Kidney (tissue), 14 donors: ENCODE measurements around the gene SMIM26. TPM values are rescaled to one million over a fixed set of nuclear protein-coding genes. Genes with fewer than 3 reads are reported as not detected.
A peak's percentile ranks its signal among the peaks of the same experiment; 100 is the strongest.

Experiments
- DNase-seq, 5 donors: peaks; one replicate each; pipeline ENCODE4 v3.0.0-alpha.2; 2013 to 2020
- FAIRE-seq: peaks from 2 replicates; lab custom pipeline; 2012; peaks lifted over from hg19 to GRCh38; lab: Jason Lieb, UNC
- H3K27ac ChIP-seq, 2 donors: one replicate each; pipeline ENCODE4 v1.7.0; 2013; ENCODE audit warnings: low read depth in 2 of 2, low read length in 2 of 2, inconsistent platforms in 1 of 2
- H3K27me3 ChIP-seq: one replicate; pipeline ENCODE4 v1.7.1; 2013; ENCODE audit warnings: low read length, inconsistent platforms; ENCODE audit not compliant: control insufficient read depth, insufficient read depth
- H3K36me3 ChIP-seq, 3 donors: one replicate each; pipeline versions ENCODE4 v1.7.0 to v1.7.1; 2013; ENCODE audit warnings: low read length in 3 of 3, control low read depth in 1 of 3, inconsistent platforms in 1 of 3; ENCODE audit not compliant: insufficient read depth in 3 of 3, control insufficient read depth in 2 of 3
- H3K4me1 ChIP-seq, 3 donors: one replicate each; pipeline versions ENCODE4 v1.7.0 to v1.7.1; 2013; ENCODE audit warnings: low read length in 3 of 3, inconsistent platforms in 1 of 3, low read depth in 1 of 3; ENCODE audit not compliant: control insufficient read depth in 2 of 3, insufficient read depth in 2 of 3
- H3K4me3 ChIP-seq, 3 donors: one replicate each; pipeline versions ENCODE4 v1.7.0 to v1.8.1; 2013; ENCODE audit warnings: low read length in 3 of 3, control low read depth in 1 of 3, inconsistent platforms in 1 of 3
- H3K9ac ChIP-seq, 3 donors: one replicate each; pipeline versions ENCODE4 v1.7.0 to v1.7.1; 2013; ENCODE audit warnings: low read length in 3 of 3, control low read depth in 1 of 3, inconsistent platforms in 1 of 3
- H3K9me3 ChIP-seq, 3 donors: one replicate each; pipeline versions ENCODE4 v1.7.0 to v1.7.1; 2013; ENCODE audit warnings: low read length in 3 of 3, control low read depth in 1 of 3, inconsistent platforms in 1 of 3; ENCODE audit not compliant: control insufficient read depth in 2 of 3, insufficient read depth in 1 of 3
- CTCF ChIP-seq: IDR thresholded peaks from 3 replicates; pipeline ENCODE4 v1.5.1; 2012; ENCODE audit warnings: mild to moderate bottlenecking, moderate library complexity, borderline replicate concordance; ENCODE audit not compliant: insufficient read depth; ENCODE audit errors: extremely low read depth
- intact Hi-C: fragments of 100-400 bp; cut with DNase I; formaldehyde crosslinking; loops from one replicate; pipeline ENCODE4 v1.11.1; 2022
- polyA plus RNA-seq: library from polyadenylated mRNA; stranded (reverse); fragments of 350-450 nt; fragmentation: Illumina TruSeq; extraction: RNeasy Lipid Tissue Mini Kit (QIAGEN cat#74804); gene quantifications from one replicate; pipeline ENCODE4 v1.2.3, GENCODE V29; 2014; ENCODE audit warnings: low read depth, low replicate concordance; ENCODE audit not compliant: insufficient read depth
- total RNA-seq: library from RNA; stranded (reverse); fragmentation: NEBNext Ultra II Directional; extraction: Animal tissue kit (Norgen Biotek cat#: 25700); gene quantifications from one replicate; pipeline ENCODE4 v1.2.1, GENCODE V29; 2021
- donor health status: control.
- donor health status: control.
- donor health status: control.
- donor health status: control.
- donor health status: control.
- donor health status: DM: yes; HTN: yes; CAD: no.
- donor health status: Normal renal cell carcinoma (clear cell type).

SMIM26 gene
- total and polyA plus RNA-seq, 2 donors from 2014 or later = 60.1 to 207 TPM

DNA sequence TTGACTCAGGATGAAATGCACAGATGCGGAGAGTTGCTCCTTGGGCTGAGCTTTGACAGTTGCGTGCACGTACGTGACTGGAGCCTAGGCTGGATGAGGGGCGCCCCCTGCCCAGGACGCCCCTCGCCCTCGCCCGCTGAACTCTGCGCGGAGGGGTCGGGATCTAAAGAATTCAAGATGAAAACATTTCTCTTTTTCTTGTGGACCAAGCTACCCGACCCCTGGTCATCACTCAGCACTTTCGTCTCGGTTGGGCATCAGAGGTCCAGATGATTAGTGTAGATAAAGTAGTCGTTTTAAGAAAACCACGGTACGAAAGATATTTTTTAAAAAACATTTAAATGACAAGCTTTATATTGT lies 21.3 kb downstream of the SMIM26 start:
- Histone ChIP-seq H3K27me3 (no peaks in the 10 kb centered on the region), H3K36me3 (no peaks in the 10 kb centered on the region), H3K4me1 (no peaks in the 10 kb centered on the region), H3K9me3 (no peaks in the 10 kb centered on the region), H3K4me3 (peak overlapping the region; percentile 87 to 95 (median 93)), H3K9ac (peak overlapping the region; percentile 65 to 81 (median 73)), H3K27ac (peak overlapping the region; percentile 37 to 43)
- FAIRE-seq (no peak), DNase-seq (peak in 2 of 5 donors; percentile 34 to 63)
- no peak for TF ChIP-seq CTCF
- intact Hi-C loops = no loop called here

GRCh38 chr20:18589941-18590674 lies 22.9 kb downstream of the SMIM26 start:
- Histone ChIP-seq H3K36me3 (peaks cover 0 to 5% (median 0%) of the 10 kb centered on the region in 3 donors), H3K27ac (no peak overlapping the region), H3K9me3 (no peaks in the 10 kb centered on the region), H3K4me3 (no peak overlapping the region), H3K4me1 (no peaks in the 10 kb centered on the region), H3K27me3 (no peaks in the 10 kb centered on the region), H3K9ac (no peak overlapping the region)
- intact Hi-C loops = no loop called here
- DNase-seq = no peak
- FAIRE-seq = no peak
- TF ChIP-seq CTCF = no peak

GRCh38 chr20:18596270-18596669 lies 29.0 kb downstream of the SMIM26 start:
- Histone ChIP-seq H3K9me3 (no peaks in the 10 kb centered on the region), H3K4me3 (no peak overlapping the region), H3K9ac (no peak overlapping the region), H3K36me3 (peaks cover 0 to 6% (median 5%) of the 10 kb centered on the region in 3 donors), H3K27ac (no peak overlapping the region), H3K4me1 (no peaks in the 10 kb centered on the region), H3K27me3 (no peaks in the 10 kb centered on the region)
- FAIRE-seq = no peak
- no peak for DNase-seq
- intact Hi-C loops = no loop called here
- no peak for TF ChIP-seq CTCF

DNA sequence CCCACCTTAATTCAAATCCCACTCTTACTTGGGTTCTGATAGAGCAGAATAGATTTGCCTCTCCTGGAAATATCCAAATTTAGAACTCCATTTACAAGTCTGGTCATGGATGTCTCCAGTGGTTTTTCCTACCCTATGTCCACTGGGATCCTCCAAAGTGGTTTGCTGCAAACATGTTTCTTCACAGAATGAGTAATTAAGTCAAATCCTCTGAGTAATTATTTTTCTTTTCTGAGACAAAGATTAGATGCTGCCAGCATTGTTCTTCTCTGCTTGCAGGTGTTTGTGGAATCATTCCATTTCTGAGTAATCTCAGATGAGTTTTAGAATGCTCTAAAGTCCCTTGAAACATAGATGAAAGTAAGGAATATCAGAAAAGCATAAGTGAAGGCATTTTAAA lies 42.5 kb downstream of the SMIM26 start:
- no peaks in the 10 kb centered on the region for H3K4me1 ChIP-seq
- H3K9ac ChIP-seq = no peak overlapping the region
- no peak overlapping the region for H3K4me3 ChIP-seq
- no peaks in the 10 kb centered on the region for H3K27me3 ChIP-seq
- H3K9me3 ChIP-seq = no peaks in the 10 kb centered on the region
- FAIRE-seq = no peak
- no peak for TF ChIP-seq CTCF
- intact Hi-C loops = no loop called here
- no peak for DNase-seq
- no peak overlapping the region for H3K27ac ChIP-seq
- no peaks in the 10 kb centered on the region for H3K36me3 ChIP-seq
